Pericardium fibroblast (primary cell): ENCODE data around the gene RAF1. TPM values are rescaled to one million over a fixed set of nuclear protein-coding genes. Genes with fewer than 3 reads are reported as not detected.

Experiments used
- total RNA-seq: library from RNA; depleted of rRNA; stranded (reverse); fragments of >200 nt; gene quantifications from 2 replicates; pipeline ENCODE4 v1.2.3, GENCODE V29; 2015

RAF1 gene
- total RNA-seq = 48.3 and 70.8 TPM in 2 replicates

DNA sequence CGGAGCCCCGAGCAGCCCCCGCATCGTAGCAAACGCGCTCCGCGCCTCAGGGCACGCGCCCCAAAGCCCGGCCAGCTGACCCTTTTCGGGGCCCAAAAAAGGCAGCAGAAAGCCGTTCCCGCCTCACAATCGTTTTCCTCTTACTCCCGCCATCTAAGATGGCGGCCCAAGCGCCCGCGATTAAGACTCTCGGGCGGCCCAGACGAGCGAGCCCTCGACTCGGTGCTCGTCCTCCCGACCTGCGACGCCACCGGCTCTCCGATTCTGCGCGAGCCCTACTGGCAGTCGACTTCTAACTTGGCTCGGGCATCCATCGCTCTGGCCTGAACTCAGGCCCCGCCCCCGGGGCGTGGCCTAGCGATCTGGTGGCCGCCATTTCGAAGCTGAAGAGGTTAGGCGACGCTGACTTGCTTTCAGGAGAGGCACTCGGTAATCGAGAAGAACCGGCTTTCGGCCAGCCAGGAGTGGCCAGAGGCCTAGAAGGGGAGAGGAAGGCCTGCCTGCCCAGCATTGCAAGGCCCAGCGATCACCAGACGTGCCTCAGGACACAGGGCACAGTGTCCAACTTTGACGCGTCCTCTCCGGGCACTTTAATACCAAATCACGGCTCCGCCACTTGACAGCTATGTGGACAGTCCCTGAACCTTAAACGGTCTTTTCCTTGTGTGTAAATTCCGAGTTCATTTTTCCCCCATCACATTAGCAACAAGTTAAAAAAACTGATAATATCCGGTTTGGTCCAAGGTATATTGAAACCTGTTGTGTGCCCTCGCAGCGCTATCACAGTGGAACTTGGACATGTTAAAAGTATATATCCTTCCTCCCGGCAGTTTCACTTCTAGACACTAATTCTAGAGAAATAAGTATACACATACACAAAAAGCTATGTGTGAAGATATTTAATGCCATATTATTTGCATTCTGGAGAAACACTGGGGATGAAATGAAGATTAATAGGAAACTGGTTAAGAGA lies at the start of gene RAF1:
TSS of gene RAF1 (minus strand) at position 182 of the 973 bp plus-strand sequence. CDS start 45,396 bp downstream, outside the sequence.

DNA sequence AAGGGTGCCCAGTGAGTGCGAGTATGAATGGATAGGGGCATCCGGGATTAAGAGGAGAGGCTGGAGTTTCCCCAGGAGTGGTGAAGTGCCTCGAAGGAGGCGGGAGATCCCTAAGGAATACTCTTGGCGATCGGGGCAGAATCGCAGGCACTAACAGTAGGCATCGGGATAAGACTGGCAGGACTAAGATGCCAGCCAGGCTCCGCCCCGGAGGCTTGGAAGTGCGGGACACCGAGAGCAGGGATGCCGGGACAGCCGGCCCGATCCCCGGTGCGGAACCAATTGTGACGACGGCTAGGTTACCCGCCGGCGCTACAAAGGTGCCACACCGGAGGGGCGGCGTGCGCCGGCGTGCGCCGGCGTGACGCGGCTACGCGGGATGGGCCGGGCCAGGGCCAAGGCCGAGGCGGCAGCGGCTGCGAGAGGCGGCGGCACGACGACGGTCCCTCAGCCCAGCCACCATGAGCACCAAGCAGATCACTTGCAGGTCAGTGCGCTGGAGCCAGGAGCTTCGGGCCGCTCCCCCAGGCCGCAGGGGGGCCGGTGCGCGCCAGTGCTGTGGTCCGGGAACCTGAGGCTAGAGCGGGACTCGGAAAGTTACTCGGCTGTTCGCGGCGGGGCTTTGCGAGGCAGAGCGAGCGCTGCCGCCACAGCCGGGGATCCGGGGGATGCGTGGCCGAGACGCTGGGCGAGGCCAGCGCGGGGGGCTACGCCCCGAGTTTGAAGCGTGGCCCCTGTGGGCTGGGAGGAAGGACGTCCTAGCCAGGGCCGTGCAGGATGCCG lies 107.0 kb downstream of the RAF1 start, which contains the start of gene MKRN2:
TSS of gene MKRN2 (plus strand) at position 398 of the 783 bp plus-strand sequence. CDS start at position 462, 64 bp downstream.

DNA sequence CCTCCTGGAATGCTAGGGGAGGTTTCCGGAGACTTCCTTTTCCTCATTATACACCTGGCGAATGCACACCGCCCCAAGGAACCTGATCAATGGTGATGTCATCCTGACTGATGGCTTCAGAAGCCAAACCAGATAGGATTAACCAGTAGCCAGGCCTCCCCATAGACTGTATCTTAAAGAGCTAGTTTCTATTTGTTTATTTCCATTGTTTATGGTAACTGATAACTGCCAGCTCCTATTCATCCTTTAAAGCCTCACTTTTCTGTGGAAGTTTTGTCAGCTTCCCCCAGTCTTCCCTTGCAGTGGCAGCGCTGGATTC lies 118.5 kb downstream of the RAF1 start, which contains the start of gene MKRN2OS:
TSS of gene MKRN2OS (minus strand) at position 27 of the 319 bp plus-strand sequence. CDS start 35 bp downstream, outside the sequence.

Other genes with a start within 250 kb of the RAF1 start
- 6.9 and 12.4 TPM in 2 replicates for gene TSEN2, start 179.6 kb downstream of the RAF1 start, total RNA-seq
- gene MKRN2OS, start 118.6 kb downstream of the RAF1 start, total RNA-seq = not detected in 2 replicates
- 42.5 and 43.2 TPM in 2 replicates for gene MKRN2, start 107.0 kb downstream of the RAF1 start, total RNA-seq
- not detected in 2 replicates for gene TMEM40, start 95.1 kb upstream of the RAF1 start, total RNA-seq
- gene CAND2, start 132.6 kb upstream of the RAF1 start, total RNA-seq = 2.3 and 6.0 TPM in 2 replicates
- gene RPL32, start 177.4 kb upstream of the RAF1 start, total RNA-seq = 1,238 and 1,778 TPM in 2 replicates